ENCODE results near the gene AURKA.
A peak's percentile ranks its signal among the peaks of the same experiment; 100 is the strongest.
"Not testable (repeated sequence)": the region's sequence is repeated elsewhere in the genome, so short reads cannot be mapped to it uniquely, and the experiment has no call there.

Gene AURKA

DNA sequence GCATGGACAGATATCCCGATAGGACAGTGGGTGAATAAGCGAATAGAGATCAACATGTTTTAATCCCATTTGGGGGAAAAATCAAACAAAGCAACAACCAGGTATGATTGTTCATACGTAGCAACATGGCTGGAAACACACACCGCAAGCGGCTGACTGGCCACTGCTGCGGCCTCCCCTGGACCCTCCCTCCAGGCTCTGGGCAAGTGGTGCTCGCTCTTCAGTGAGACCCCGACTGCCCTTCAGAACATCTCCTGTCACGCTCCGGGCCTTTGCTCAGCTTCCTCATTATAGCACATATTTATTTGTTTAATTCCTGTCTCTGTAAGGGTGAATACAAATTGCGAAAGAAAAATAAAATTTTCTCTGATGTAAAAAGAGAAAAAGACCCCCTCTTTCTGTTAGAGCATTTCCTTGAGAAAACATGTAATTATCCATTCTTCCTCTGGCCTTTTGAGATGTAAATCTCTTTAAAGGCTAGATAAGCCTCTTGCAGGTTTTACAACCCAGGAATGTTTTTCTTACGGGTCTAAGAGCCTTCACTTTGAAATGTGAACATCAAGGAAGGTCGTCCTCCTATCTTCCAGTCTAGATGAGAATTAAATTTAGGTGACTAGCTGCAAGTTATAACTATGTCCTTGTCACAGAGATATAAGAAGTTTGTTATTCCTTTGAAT, 44.2 kb downstream of the AURKA start:
- H3K27ac ChIP-seq = peak overlapping the region; percentile 98
- TF ChIP-seq, protein P1, sequence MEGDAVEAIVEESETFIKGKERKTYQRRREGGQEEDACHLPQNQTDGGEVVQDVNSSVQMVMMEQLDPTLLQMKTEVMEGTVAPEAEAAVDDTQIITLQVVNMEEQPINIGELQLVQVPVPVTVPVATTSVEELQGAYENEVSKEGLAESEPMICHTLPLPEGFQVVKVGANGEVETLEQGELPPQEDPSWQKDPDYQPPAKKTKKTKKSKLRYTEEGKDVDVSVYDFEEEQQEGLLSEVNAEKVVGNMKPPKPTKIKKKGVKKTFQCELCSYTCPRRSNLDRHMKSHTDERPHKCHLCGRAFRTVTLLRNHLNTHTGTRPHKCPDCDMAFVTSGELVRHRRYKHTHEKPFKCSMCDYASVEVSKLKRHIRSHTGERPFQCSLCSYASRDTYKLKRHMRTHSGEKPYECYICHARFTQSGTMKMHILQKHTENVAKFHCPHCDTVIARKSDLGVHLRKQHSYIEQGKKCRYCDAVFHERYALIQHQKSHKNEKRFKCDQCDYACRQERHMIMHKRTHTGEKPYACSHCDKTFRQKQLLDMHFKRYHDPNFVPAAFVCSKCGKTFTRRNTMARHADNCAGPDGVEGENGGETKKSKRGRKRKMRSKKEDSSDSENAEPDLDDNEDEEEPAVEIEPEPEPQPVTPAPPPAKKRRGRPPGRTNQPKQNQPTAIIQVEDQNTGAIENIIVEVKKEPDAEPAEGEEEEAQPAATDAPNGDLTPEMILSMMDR (conservative IDR thresholded peaks at IDR 0.05) = no peak

DNA sequence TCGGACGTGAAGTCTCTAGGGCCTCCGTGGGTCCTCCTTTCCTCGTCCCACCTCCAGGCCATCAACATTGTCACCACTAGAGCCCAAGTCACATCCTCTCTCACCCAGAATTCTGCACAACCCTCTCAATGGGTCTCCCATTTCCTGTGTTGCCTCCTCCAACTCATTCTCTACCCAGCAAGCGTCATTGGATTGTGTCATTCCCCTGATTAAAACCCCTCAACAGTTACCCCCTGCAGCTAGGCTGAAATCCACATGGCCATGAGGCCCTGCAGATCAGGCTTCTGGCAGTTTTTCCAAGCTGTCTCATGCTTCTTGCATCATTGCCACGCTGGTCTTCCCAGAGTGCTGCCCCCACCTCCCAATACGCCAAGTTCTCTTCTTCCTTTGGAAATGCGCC, 46.1 kb downstream of the AURKA start:
- H3K27ac ChIP-seq = no peak overlapping the region
- TF ChIP-seq, protein P1 (conservative IDR thresholded peaks at IDR 0.05) = no peak

DNA sequence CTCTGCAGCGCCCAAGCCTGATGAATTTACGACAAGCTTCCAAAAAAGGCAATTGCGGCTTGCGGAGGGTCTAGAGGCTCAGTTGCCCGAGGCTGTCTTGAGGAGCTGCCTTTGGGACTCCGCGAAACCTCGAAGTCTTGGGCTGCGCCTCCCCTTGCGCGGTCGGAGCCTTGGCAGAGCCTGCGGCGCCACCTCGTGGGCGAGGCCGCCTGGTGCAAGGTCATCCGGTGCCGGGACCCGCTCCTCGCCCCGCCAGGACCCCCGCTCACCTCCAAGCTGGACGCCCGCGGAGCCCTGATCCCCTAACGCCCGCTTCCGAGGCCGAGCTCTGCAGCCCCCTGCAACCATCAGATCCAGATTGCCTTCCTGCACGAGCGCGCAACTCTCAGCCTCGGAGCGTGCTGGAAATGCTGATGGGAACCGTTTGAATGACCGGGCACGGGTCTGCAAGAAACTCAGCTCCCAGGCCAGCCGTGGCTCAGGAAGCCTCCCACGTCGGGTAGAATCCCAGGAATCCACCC, 48.1 kb downstream of the AURKA start:
- TF ChIP-seq, protein P1 (conservative IDR thresholded peaks at IDR 0.05) = peak; percentile 95

DNA sequence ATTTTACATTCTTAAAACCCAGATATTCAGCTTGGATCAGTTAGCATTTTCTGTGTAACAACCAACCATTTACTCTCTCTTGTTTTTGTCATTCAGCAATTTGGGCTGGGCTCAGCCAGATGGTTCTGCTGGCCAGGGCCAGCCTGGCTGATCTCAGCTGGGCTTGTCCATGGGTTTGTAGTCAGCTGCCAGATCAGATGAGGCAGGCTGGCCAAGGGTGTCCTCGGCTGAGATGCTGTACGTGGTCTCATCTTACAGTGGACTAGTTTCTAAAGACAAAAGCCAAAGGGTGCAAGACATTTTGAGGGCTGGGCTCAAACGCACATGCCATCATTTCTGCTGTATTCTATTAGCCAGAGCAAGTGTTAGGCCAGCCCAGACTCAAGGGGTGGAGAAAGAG, 49.2 kb downstream of the AURKA start:
- no peak overlapping the region for H3K27ac ChIP-seq
- TF ChIP-seq, protein P1 (conservative IDR thresholded peaks at IDR 0.05) = no peak

More for the DNA sequence above, 48.1 kb downstream of the AURKA start:
- H3K27ac ChIP-seq = no peak overlapping the region; the same call in 1 of the 2 replicates

DNA sequence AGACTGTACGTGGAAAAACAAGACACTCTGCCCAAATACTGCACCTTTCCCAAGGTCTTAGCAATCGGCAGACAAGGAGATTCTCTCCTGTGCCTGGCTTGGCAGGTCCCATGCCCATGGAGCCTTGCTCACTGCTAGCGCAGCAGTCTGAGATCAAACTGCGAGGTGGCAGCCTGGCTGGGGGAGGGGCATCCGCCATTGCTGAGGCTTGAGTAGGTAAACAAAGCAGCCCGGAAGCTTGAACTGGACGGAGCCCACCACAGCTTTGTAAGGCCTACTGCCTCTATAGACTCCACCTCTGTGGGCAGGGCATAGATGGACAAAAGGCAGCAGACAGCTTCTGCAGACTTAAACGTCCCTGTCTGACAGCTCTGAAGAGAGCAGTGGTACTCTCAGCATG, 55.3 kb downstream of the AURKA start:
- H3K27ac ChIP-seq = not testable (repeated sequence)

GRCh38 chr20:56328861-56329260, 63.2 kb downstream of the AURKA start:
- H3K27ac ChIP-seq = no peak overlapping the region
- TF ChIP-seq, protein P1 (conservative IDR thresholded peaks at IDR 0.05) = no peak

- TF ChIP-seq, protein P1 (conservative IDR thresholded peaks at IDR 0.05) = no peak
- H3K27ac ChIP-seq = no peak overlapping the region
Measured at GRCh38 chr20:56324806-56325205, 67.2 kb downstream of the AURKA start.

GRCh38 chr20:56323656-56324055, 68.4 kb downstream of the AURKA start:
- no peak overlapping the region for H3K27ac ChIP-seq
- TF ChIP-seq, protein P1 (conservative IDR thresholded peaks at IDR 0.05) = no peak
